Prostate gland (tissue), 2 donors: ENCODE results near the gene IL17RD.

Experiments
- CTCF ChIP-seq, 4 experiments: fragments of 200-600 bp in 2 of 4; fragments of 450-650 bp in 2 of 4; sonication (generic) in 2 of 4; IDR thresholded peaks; 1 replicate in 3 of 4; 2 replicates in 1 of 4; pipeline ENCODE4 v1.5.1; 2016 to 2019; ENCODE audit warnings: antibody characterized with exemption in 4 of 4, mild to moderate bottlenecking in 2 of 4, moderate library complexity in 2 of 4
- POLR2A ChIP-seq: fragments of 450-650 bp; IDR thresholded peaks from one replicate; pipeline ENCODE4 v1.6.1; 2016; ENCODE audit warnings: antibody characterized with exemption, mild to moderate bottlenecking
- POLR2AphosphoS5 ChIP-seq: sonication (generic); formaldehyde crosslinking; IDR thresholded peaks from one replicate; pipeline ENCODE4 v1.6.1; 2017; ENCODE audit warnings: antibody characterized with exemption

- TF ChIP-seq CTCF (IDR thresholded peaks at IDR 0.05) (no peak), POLR2AphosphoS5 (no peak), POLR2A (no peak)
Measured at GRCh38 chr3:57161915-57162314, 3.2 kb downstream of the IL17RD start.
